Kidney (tissue), 14 donors: Measurements from ENCODE around the gene ZNF606. TPM values are rescaled to one million over a fixed set of nuclear protein-coding genes. Genes with fewer than 3 reads are reported as not detected.

Experiments
- DNase-seq, 5 donors: peaks; one replicate each; pipeline ENCODE4 v3.0.0-alpha.2; 2013 to 2020
- FAIRE-seq: peaks from 2 replicates; lab custom pipeline; 2012; peaks lifted over from hg19 to GRCh38; lab: Jason Lieb, UNC
- H3K27ac ChIP-seq, 2 donors: one replicate each; pipeline ENCODE4 v1.7.0; 2013; ENCODE audit warnings: low read depth in 2 of 2, low read length in 2 of 2, inconsistent platforms in 1 of 2
- H3K27me3 ChIP-seq: one replicate; pipeline ENCODE4 v1.7.1; 2013; ENCODE audit warnings: low read length, inconsistent platforms; ENCODE audit not compliant: control insufficient read depth, insufficient read depth
- H3K36me3 ChIP-seq, 3 donors: one replicate each; pipeline versions ENCODE4 v1.7.0 to v1.7.1; 2013; ENCODE audit warnings: low read length in 3 of 3, control low read depth in 1 of 3, inconsistent platforms in 1 of 3; ENCODE audit not compliant: insufficient read depth in 3 of 3, control insufficient read depth in 2 of 3
- H3K4me1 ChIP-seq, 3 donors: one replicate each; pipeline versions ENCODE4 v1.7.0 to v1.7.1; 2013; ENCODE audit warnings: low read length in 3 of 3, inconsistent platforms in 1 of 3, low read depth in 1 of 3; ENCODE audit not compliant: control insufficient read depth in 2 of 3, insufficient read depth in 2 of 3
- H3K4me3 ChIP-seq, 3 donors: one replicate each; pipeline versions ENCODE4 v1.7.0 to v1.8.1; 2013; ENCODE audit warnings: low read length in 3 of 3, control low read depth in 1 of 3, inconsistent platforms in 1 of 3
- H3K9ac ChIP-seq, 3 donors: one replicate each; pipeline versions ENCODE4 v1.7.0 to v1.7.1; 2013; ENCODE audit warnings: low read length in 3 of 3, control low read depth in 1 of 3, inconsistent platforms in 1 of 3
- H3K9me3 ChIP-seq, 3 donors: one replicate each; pipeline versions ENCODE4 v1.7.0 to v1.7.1; 2013; ENCODE audit warnings: low read length in 3 of 3, control low read depth in 1 of 3, inconsistent platforms in 1 of 3; ENCODE audit not compliant: control insufficient read depth in 2 of 3, insufficient read depth in 1 of 3
- CTCF ChIP-seq: IDR thresholded peaks from 3 replicates; pipeline ENCODE4 v1.5.1; 2012; ENCODE audit warnings: mild to moderate bottlenecking, moderate library complexity, borderline replicate concordance; ENCODE audit not compliant: insufficient read depth; ENCODE audit errors: extremely low read depth
- intact Hi-C: fragments of 100-400 bp; cut with DNase I; formaldehyde crosslinking; loops from one replicate; pipeline ENCODE4 v1.11.1; 2022
- polyA plus RNA-seq: library from polyadenylated mRNA; stranded (reverse); fragments of 350-450 nt; fragmentation: Illumina TruSeq; extraction: RNeasy Lipid Tissue Mini Kit (QIAGEN cat#74804); gene quantifications from one replicate; pipeline ENCODE4 v1.2.3, GENCODE V29; 2014; ENCODE audit warnings: low read depth, low replicate concordance; ENCODE audit not compliant: insufficient read depth
- total RNA-seq: library from RNA; stranded (reverse); fragmentation: NEBNext Ultra II Directional; extraction: Animal tissue kit (Norgen Biotek cat#: 25700); gene quantifications from one replicate; pipeline ENCODE4 v1.2.1, GENCODE V29; 2021
- donor health status: control.
- donor health status: control.
- donor health status: control.
- donor health status: control.
- donor health status: control.
- donor health status: DM: yes; HTN: yes; CAD: no.
- donor health status: Normal renal cell carcinoma (clear cell type).

The ZNF606 gene
- total and polyA plus RNA-seq, 2 donors from 2014 or later, result 7.2 to 23.0 TPM

DNA sequence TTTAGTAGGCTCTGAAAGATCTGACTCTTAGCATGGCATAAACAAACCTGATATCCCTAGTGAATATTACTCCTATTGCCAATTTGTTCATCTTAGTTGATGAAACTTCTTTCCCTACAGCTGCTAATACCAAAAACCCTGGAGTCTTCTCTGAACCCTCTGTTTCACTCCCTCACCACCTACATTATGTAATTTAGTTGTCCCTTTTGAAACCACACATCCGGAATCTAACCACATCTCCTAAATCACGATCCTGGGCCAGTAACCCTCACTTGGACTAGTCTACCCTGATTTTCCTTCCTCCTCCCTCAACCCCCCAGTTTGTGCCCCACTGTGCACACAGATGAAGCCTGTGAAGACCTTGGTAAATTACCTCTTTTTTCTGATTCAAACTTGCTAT, 56.3 kb downstream of the ZNF606 start:
- H3K9me3 ChIP-seq, result peaks cover 2 to 28% (median 8%) of the 10 kb centered on the region in 3 donors

GRCh38 chr19:57941593-57941992, 61.0 kb downstream of the ZNF606 start:
- H3K4me1 ChIP-seq, result peaks cover 0 to 11% (median 5%) of the 10 kb centered on the region in 3 donors
- H3K9me3 ChIP-seq, result peaks cover 2 to 33% (median 8%) of the 10 kb centered on the region in 3 donors
- no peak for TF ChIP-seq CTCF
- no peak overlapping the region for H3K27ac ChIP-seq
- intact Hi-C loops, result no loop called here
- DNase-seq (no peak), FAIRE-seq (no peak)
- H3K4me3 ChIP-seq, result no peak overlapping the region
- no peaks in the 10 kb centered on the region for H3K27me3 ChIP-seq
- peaks cover 8 to 31% (median 29%) of the 10 kb centered on the region in 3 donors for H3K36me3 ChIP-seq
- no peak overlapping the region for H3K9ac ChIP-seq

More for the DNA sequence above, 56.3 kb downstream of the ZNF606 start:
- H3K36me3 ChIP-seq, result peaks cover 6 to 25% (median 23%) of the 10 kb centered on the region in 3 donors
- TF ChIP-seq CTCF, result no peak
- intact Hi-C loops, result no loop called here
- peaks cover 0 to 16% (median 9%) of the 10 kb centered on the region in 3 donors for H3K4me1 ChIP-seq
- DNase-seq, result no peak
- no peak overlapping the region for H3K27ac ChIP-seq
- H3K9ac ChIP-seq, result peak overlapping the region in 2 of 3 donors; percentile 17 to 75
- peak overlapping the region; percentile 85 to 95 (median 91) for H3K4me3 ChIP-seq
- FAIRE-seq, result no peak
- H3K27me3 ChIP-seq, result no peaks in the 10 kb centered on the region

DNA sequence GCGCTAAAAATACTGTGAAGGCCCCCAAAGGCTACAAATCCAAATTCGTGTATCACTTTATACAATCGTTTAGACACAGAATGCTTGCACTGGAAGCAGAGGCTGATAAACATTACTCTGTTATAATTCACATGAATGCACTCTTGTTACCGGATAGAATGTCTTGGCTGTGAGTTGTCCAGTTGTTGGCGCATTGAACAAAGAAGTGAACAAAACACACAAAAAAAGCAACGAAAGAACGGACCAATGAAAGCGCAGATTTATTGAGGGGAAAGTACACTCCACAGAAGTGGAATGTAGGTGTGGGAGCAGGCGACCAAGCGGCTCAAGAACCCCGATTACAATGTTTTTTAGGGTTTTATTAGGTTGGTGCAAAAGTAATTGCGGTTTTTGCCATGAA, 66.9 kb downstream of the ZNF606 start:
- Histone ChIP-seq H3K27me3 (no peaks in the 10 kb centered on the region), H3K27ac (no peak overlapping the region), H3K9ac (no peak overlapping the region), H3K4me3 (peak overlapping the region in 2 of 3 donors; percentile 72 to 87), H3K9me3 (peaks cover 0 to 5% (median under 1%) of the 10 kb centered on the region in 3 donors), H3K36me3 (peaks cover 0 to 9% (median 5%) of the 10 kb centered on the region in 3 donors), H3K4me1 (peaks cover 0 to 10% (median 0%) of the 10 kb centered on the region in 3 donors)
- DNase-seq, result no peak
- intact Hi-C loops, result no loop called here
- TF ChIP-seq CTCF, result no peak
- FAIRE-seq, result no peak
